Stimulated activated CD8-positive, alpha-beta memory T cell treated with anti-CD3 and anti-CD28 coated beads, Interleukin-4, amount 100 ng/mL, for 24 hours (primary cell): ENCODE measurements around the gene VWA8.
"Not testable (repeated sequence)": the region's sequence is repeated elsewhere in the genome, so short reads cannot be mapped to it uniquely, and the experiment has no call there.

ENCODE experiments used
- DNase-seq: peaks from one replicate; pipeline ENCODE4 v3.0.0-alpha.2; 2020; ENCODE audit warnings: low read depth

VWA8 gene

DNA sequence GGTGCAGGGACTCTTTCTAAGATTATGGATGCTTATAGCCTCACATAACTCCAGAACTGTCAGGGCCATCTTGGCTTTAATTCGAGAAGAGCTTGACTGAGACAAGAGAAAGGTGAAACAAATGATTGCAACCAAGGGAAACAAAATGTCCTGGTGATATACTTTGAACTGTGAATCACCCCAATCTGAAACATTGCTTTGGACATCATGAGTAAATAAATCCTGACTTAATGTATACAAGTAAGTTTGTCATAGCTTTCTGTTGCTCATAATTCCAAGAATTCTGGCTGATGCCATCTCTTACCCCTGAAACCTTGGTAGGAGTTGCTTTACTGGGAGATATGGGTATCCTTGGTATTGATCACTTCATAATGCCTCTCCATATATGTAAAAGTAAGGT, 5.8 kb upstream of the VWA8 start:
- DNase-seq, result no peak

DNA sequence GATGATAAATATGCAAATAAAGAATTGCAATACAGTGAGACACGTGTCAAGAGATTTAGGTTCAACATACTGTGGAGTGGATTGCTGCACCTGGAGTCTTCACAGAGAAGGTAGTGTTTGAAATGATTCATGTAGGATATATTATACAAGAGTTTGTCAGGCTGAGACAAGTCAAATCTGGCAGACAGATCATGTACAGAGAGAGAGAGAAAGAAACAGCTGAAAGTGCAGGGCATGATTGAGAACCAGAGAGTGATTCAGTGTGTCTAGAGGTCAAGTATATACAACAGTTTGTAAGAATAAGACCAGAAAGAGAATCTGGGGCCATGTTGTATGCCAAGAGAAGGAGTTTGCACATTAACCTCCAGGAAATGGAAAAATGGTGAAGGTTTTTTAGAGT, 2.1 kb upstream of the VWA8 start:
- no peak for DNase-seq

DNA sequence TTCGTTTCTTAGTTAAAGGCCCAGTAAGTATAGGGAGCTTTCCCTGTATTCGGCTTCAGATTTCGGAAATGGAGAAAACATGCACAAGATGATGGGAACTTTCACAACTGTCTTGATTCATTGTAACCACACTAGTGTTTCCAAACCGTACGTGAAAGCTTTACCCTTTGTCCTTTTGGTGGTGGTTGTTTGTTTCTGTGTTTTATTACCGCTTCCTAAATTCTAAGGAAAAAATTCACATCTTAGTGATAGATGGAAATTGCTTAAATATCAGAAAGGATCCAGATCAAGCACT, 504 bp upstream of the VWA8 start:
- no peak for DNase-seq

DNA sequence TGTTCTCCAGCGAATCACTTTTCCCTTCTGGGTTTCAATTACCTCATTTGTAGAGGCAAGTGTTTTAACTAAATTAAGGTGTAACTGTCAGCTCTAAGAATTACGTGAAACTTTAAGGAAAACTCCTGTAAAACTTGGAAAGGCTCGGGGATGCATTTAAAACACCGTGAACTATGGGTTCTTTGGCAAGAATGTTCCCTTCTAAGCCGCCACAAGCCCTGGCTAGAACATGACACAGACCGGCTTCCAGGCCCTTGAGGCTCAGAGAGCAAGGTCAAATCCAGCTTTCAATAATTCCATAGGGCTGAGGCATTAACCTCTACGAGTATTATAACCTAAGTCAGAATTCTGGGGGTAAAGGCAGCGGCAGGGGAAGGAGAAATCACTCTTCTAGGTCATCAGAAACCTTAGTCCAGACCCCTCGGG, 685 bp downstream of the VWA8 start:
- no peak for DNase-seq

DNA sequence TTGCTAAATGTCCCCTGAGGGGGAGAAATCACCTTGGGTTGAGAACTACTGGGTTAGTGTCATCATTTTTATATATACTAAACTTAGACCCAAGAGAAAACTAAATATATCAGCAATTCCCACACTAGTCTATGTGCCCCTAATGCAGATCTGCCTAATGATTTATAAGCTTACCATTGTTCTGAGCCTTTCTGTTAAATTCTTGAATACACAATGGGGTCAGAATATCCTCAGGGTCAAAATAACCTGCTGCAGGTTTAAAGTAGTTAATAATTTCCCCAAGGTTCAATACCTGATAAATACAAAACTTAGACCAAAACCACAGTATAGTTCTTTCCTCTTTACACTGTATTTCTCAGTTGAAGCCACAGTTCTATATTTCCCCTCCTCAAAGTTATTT, 4.6 kb downstream of the VWA8 start:
- no peak for DNase-seq

DNA sequence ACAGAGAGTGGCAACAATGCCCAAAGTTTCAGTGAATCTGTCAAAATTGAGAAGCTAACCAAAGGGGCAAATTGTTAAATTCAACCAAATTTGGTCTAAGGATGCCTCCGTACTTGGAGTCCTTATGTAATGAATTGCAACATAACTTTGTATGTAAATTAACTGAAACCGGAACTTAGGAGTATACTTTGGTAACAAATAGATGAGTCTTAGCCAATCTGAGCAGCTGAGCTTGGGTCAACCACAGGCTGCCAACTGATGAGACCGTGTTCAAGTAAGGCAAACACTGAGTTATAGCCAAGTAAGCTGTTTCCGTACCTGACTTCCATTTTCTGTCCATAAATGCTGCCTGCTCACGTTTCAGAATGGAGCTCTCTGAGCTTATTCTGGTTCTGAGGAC, 5.3 kb downstream of the VWA8 start:
- no peak for DNase-seq

DNA sequence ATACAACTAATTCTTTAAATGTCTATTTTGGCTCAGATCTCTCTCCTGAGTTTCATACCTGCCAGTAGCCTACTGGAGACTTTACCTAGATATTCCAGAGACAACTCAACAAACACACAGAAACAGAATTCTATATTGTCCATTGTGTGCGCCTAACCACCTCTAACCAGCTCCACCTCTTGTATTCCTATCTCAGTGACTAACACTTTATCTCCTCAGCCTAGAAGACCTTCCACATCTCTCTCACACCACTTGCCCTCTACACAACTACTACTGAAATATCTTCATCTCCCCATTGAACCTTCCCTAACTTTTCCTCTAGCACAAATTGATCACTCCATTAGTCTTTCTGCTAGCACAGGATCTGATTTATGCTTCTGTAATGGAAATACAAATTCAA, 6.7 kb downstream of the VWA8 start:
- no peak for DNase-seq

DNA sequence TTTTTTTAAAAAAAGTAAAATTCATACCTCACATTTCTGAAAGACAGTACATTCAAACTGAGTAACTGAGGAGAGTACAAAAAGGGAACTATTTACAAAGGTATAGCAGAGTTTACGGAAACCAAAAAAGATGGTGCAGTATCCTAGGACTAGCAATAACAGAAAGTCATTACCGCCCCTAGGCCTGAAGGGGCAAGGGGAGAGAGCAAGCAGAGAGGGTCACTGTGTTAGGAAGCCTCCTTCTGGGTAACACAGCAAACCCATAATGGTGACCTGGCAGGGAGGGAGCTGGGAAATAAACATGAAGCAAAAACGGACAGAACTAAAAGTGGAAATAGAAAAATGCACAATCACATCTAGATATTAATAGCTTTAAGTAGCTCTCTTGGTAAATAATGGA, 8.2 kb downstream of the VWA8 start:
- no peak for DNase-seq

DNA sequence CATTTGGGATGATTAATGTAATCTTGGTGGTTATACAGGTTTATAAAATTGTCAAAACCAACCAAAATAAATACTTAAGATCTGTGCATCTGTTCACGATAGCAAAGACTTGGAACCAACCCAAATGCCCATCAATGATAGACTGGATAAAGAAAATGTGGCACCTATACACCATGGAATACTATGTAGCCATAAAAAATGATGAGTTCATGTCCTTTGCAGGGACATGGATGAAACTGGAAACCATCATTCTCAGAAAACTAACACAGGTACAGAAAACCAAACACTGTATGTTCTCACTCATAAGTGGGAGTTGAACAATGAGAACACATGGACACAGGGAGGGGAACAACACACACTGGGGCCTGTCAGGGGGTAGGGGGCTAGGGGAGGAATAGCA, 11.8 kb downstream of the VWA8 start:
- DNase-seq, result not testable (repeated sequence)

DNA sequence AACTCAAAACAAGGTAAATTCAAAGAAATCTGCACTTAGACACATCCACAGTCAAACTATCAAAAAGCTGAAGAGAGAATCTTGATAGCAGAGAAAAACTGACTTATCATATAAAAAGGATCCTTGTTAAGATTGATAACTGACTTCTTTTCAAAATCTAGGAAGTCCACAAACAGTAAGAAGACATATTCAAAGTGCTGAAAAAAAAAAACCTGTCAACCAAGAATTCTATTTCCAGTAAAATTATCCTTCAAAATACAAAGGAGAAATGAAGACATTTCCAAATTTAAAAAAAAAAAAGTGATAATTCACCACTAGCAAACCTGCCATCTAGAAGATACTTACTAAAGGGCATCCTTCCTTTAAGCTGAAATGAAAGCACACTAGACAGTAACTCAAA, 15.0 kb downstream of the VWA8 start:
- no peak for DNase-seq

DNA sequence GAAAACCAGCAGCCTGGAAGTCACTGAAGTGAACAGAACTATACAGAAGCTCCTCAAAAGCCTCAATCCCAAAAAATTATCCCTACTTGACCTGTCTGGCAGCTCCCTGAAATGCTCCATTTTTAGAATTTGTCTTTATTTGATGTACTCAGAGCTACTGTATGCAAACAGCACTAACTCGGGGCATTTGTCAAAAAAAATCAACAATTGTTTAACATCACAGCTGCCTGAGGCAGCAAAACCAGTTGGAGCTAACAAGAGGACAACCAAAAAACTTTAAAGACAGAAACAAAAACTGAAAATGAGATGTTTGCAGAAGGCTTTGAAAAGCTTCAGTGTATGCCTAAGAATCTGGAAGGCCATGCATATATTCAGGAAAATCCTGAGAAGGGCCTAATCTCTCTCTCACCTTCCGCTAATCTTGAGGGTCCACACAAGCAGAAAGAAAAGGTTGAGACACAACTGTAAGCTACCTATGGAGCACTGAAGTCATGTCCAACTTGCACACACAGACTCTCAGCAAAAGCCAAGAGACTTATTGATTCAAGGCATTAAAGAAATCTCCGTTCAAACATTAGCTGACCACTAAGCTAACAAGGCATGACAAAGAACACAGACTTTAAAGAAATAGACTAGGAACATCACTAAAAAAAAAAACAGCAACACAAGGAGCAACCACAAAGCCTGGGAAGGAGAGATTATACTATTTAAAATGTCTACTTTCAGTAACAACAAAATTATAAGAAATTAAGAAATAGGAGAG, 16.1 kb downstream of the VWA8 start:
- no peak for DNase-seq

DNA sequence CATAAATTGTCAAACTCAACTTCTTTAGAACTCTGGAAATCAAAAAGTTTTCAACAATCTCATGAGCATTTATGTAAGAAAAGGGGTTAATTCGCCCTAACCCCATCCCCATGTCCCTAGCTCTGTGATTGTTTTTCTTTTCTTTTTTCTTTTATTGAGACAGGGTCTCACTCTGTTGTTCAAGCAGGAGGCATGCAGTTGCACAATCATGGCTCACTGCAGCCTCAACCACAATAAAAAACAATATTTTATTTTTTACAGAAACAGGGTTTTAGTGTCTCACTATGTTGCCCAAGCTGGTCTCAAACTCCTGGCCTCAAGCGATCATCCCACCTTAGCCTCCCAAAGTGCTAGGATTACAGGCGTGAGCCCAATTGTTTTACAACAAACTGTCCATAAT, 16.7 kb downstream of the VWA8 start:
- no peak for DNase-seq

DNA sequence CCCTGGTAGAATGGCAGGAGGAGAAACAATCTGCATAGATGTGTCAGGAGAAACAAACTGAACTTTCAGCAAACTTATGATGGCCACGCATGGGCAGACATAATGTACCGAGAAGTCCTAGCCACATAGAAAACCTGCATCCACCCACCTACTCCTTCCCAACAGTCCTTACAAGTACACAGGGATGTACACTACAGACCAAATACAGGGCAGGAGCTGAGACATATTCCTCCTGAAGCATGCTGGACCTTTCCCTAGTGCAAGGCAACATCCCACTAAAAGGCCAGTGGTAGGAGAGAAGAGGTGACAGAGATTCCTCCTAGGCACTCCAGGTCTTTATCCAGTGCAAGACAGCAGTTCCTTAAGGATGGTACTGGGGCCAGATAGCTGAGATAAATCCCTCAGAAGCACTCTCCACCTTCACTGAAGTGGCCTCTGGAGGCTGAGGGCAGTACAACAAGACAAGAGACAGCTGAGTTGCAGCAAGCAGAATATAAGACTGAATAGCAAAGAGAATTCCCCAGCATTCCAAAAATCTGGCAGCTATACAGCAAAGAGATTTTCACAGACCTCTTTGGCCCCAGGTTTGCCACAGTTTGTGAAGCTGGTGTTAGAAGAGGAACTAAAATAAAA, 18.3 kb downstream of the VWA8 start:
- no peak for DNase-seq

DNA sequence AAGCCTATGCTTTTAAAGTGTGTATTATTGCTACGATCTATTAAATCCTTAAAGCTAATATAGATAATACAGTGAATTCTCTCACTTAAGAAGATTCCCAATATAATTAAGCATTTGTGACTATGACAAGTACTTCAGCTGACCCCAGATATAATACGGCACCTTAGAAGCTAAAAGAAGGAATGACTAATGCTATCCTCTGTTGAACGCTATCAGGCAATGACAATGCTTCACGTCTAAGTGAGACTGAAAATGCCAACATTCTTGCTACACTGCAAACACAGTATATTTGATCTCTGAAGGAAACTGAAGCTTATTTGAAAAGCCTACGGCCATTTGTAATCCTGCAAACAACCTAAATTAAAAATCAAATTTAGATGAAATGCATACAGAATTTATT, 19.7 kb downstream of the VWA8 start:
- no peak for DNase-seq

DNA sequence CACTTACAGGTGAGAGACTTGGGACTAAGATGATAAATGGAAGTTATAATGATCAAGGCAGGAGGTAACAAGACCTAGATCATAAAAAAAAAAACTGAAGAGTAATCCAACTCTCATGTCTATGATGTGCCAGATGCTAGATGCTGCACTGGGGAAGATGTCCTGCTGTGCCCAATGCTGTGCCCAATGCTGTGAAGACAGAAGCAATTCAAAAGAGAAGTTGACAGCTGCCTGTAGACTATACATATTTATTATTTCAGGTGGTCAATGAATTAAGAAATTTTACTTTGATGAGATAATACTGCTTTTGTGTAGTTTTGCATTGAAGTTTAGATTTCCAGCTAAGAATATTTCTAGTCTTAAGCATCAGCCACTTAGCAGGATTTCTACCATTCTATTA, 21.5 kb downstream of the VWA8 start:
- no peak for DNase-seq

DNA sequence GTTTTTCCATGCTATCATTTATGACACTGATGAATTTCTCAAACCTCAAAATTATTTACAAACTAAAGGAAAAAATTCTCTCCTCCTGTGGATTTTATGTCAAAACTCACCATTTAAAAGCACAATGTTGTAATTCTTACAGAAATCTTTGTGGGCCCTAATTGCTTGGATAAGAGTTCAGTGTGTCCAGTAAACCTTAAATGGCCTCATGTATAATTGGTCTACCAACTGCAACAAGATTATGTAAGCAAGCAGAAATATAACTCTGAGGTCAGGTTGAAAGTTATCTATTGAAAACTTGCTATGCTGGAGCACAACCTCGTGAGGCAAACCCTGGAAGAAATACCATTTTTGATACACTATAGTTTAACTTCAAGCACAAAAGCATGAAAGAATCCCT, 22.0 kb downstream of the VWA8 start:
- DNase-seq, result no peak

DNA sequence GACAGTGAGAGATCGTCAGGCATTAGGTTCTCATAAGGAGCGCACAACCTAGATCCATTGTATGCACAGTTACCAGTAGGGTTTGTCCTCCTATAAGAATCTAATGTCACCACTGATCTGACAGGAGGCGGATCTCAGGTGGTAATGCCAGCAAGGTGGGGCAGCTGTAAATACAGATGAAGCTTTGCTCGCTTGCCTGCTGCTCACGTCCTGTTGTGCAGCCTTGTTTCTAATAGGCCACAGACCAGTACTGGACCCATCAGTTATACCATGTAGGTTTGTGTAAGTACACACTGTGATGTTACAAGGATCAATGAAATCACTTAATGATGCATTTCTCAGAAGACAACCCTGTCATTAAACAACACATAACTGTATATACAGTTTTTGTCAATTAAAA, 23.5 kb downstream of the VWA8 start:
- DNase-seq, result no peak

DNA sequence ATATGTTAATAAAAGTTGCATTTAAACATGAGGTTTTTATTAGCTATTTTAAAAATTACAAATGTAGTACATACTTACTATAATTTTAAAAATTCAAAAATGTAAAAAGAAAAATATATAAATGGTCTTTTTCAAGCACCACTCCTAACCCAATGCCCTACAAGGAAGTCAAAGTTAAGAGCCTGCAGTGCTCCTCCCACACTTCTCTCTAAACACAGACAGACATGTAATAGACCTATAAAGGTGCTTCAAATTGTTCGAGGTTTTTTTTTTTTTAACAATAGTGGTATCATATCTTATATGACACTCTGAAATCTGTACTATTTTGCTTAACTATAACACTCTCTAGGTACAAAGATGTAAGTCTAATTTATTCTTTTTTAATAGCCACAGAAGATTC, 25.4 kb downstream of the VWA8 start:
- no peak for DNase-seq

DNA sequence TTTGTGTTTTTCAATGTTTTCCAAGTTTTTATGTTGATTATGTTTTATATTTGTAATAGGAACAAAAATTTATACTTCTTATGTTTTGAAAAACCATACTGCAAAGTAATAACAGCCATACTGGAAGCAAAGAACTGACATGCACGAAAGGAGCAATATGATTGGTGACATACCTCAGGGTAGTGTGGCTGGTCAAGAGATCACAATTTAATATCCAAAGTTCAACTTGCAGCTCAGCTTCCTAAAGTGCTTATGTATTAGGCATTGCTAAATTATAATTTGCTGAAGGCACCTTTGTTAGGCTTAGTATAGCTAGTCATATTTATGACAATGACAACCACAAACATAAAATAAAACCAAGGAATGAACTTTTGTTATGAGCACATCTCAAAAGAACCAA, 25.9 kb downstream of the VWA8 start:
- no peak for DNase-seq

DNA sequence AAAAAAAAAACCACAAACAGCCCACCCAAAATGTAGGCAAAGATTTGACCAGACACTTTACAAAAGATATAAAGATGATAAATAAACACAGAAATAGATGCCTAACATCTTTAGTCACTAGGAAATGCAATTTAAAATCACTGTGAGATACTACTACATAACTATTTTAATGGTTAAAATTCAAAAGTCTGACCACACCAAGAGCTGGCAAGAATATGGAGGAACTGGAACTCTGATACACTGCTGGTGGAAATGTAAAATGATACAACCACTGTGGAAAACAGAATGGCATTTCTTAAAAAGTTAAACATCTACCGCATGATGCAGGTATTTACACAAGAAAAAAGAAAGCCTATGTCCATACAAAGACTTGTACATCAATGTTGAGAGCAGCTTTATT, 26.8 kb downstream of the VWA8 start:
- no peak for DNase-seq

DNA sequence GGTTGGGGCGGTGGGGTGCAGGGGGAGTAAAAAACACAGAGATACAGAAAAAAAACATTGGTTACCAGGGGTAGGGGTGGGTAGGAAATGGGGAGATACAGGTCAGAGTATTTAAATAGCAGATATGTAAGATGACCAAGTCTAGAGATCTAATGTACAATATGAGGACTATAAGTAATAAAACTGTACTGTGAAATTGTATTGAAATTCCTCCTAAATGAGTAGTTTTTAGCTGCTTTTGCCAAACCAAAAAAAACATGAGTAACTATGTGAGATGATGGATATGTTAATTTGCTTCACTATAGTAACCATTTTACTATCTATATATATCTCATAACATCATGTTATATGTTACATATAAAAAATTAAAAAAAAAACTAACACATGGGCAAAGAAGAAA, 29.6 kb downstream of the VWA8 start:
- DNase-seq, result no peak

DNA sequence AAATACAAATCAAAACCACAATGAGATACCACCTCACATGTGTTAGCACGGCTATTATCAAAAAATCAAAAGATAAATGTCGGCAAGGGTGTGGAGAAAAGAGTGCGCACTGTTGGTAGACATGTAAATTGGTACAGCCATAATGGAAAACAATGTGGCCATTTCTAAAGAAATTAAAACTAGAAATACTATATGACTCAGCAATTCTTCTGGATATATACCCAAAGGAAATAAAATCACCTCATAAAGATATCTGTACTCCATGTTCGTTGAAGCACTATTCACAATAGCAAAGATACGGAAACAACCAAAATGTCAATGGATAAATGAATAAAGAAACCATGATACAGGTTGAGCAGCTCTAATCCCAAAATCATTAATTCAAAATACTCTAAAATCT, 30.8 kb downstream of the VWA8 start:
- DNase-seq, result no peak

DNA sequence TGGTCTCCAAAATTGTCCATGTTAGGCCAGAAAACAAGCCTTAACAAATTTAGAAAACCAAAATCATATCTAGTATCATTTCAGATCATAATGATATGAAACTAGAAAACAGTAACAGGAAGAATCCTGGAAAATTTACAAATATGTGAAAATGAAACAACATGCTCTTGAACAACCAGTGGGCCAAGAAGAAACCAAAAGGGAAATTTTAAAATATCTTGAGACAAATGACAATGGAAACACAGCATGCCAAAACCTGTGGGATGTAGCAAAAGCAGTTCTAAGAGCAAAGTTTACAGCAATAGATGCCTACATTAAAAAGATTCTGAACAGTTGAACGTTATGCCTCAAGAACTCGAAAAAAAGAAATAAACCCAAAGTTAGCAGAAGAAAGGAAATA, 32.6 kb downstream of the VWA8 start:
- no peak for DNase-seq

DNA sequence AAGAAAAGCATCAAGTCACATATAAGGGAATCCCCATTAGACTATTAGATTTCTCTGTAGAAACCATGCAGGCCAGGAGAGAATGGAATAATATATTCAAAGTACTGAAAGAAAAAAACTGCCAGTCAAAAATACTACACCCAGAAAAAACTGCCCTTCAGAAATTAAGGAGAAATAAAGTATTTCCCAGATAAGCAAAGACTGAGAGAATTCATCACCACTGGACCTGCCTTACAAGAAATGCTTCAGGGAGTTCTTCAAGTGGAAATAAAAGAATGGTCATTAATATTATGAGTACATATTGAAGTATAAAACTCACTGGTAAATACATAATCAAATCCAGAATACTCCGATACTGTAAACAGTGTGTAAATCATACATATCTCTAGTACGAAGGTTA, 35.9 kb downstream of the VWA8 start:
- DNase-seq, result no peak
